WI38 (cell line): ENCODE measurements around the gene IRX1.

Experiments
- H3K4me3 ChIP-seq: 2 replicates; pipeline ENCODE4 v1.5.1; 2011; ENCODE audit warnings: low read depth, mild to moderate bottlenecking, control low read depth, low read length
- CTCF ChIP-seq: IDR thresholded peaks from 2 replicates; pipeline ENCODE4 v1.5.1; 2012; ENCODE audit warnings: low read depth, mild to moderate bottlenecking, control low read depth, low read length

IRX1 gene

GRCh38 chr5:3595006-3595961 lies at the start of gene IRX1:
Gene IRX1 (plus strand): TSS chr5:3595832. CDS start chr5:3596106, 274 bp downstream.
- H3K4me3 ChIP-seq: no peak within 1 kb of the TSS
- no peak for TF ChIP-seq CTCF

GRCh38 chr5:3546028-3546427 lies 49.6 kb upstream of the IRX1 start:
- no peak overlapping the region for H3K4me3 ChIP-seq
- TF ChIP-seq CTCF: no peak

GRCh38 chr5:3564116-3564515 lies 31.5 kb upstream of the IRX1 start:
- no peak overlapping the region for H3K4me3 ChIP-seq
- no peak for TF ChIP-seq CTCF

GRCh38 chr5:3564827-3565518 lies 30.7 kb upstream of the IRX1 start:
- TF ChIP-seq CTCF: no peak
- no peak overlapping the region for H3K4me3 ChIP-seq

- H3K4me3 ChIP-seq: no peak overlapping the region
- no peak for TF ChIP-seq CTCF
These were observed 10.7 kb upstream of the IRX1 start for GRCh38 chr5:3584724-3585531.

- no peak overlapping the region for H3K4me3 ChIP-seq
- no peak for TF ChIP-seq CTCF
These were observed 5.3 kb upstream of the IRX1 start for GRCh38 chr5:3590161-3590966.
